ENCODE results near the gene CCDC110. TPM values are rescaled to one million over a fixed set of nuclear protein-coding genes. Genes with fewer than 3 reads are reported as not detected.

Gene CCDC110
- total and polyA plus RNA-seq, 12 donors, result 0.50 to 2.7 (median 1.5) TPM; not detected in 1

- H3K9me3 ChIP-seq (replicated peaks in 1 of 3), result no peaks in the 10 kb centered on the region
- TF ChIP-seq CTCF (IDR thresholded peaks at IDR 0.05), result no peak
- no peaks in the 10 kb centered on the region for H3K36me3 ChIP-seq (replicated peaks in 1 of 2)
- intact Hi-C loops (cut with DNase I), result no loop called here
- no peak for DNase-seq
- H3K4me1 ChIP-seq (replicated peaks in 1 of 2), result no peaks in the 10 kb centered on the region
- 44 to 46% (median 45%) methylated on average over 2 of the region's 2 CpGs for WGBS, 4 donors
- no peak overlapping the region for H3K27ac ChIP-seq
- H3K4me3 ChIP-seq, result no peak overlapping the region
- H3K27me3 ChIP-seq, result no peaks in the 10 kb centered on the region
These were observed 15.4 kb downstream of the CCDC110 start for GRCh38 chr4:185456131-185456530.

GRCh38 chr4:185445209-185445608, 26.3 kb downstream of the CCDC110 start:
- Histone ChIP-seq H3K27me3 (no peaks in the 10 kb centered on the region), H3K4me3 (no peak overlapping the region), H3K27ac (no peak overlapping the region), H3K9me3 (replicated peaks in 1 of 3) (no peaks in the 10 kb centered on the region), H3K4me1 (replicated peaks in 1 of 2) (no peaks in the 10 kb centered on the region), H3K36me3 (replicated peaks in 1 of 2) (no peaks in the 10 kb centered on the region)
- DNase-seq, result no peak
- WGBS, 4 donors, result 89 to 97% (median 91%) methylated on average over 2 of the region's 2 CpGs
- no peak for TF ChIP-seq POLR2A (IDR thresholded peaks at IDR 0.05)
- no peak for TF ChIP-seq CTCF (IDR thresholded peaks at IDR 0.05)
- intact Hi-C loops (cut with DNase I), result no loop called here

DNA sequence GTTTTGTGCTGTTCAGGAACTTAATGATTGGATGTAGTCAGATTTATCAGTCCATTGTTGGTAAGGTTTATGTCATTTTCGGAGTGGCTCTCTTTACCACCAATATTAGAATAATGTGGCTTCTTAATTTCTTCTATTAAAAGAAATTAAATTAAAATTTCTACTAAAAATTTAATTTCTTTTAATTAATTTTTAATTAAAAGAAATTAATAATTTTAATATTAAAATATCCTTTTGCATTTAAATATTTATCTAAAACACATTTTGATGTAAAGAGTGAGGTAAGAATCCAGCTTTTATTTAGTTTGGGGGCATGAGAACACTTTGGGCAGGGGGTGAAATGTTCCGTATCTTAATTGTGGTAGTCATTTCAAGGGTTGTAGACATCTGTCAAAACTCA, 30.1 kb downstream of the CCDC110 start:
- Histone ChIP-seq H3K9me3 (replicated peaks in 1 of 3) (no peaks in the 10 kb centered on the region), H3K27me3 (no peaks in the 10 kb centered on the region), H3K36me3 (replicated peaks in 1 of 2) (no peaks in the 10 kb centered on the region), H3K27ac (no peak overlapping the region), H3K4me1 (replicated peaks in 1 of 2) (no peaks in the 10 kb centered on the region), H3K4me3 (no peak overlapping the region)
- TF ChIP-seq CTCF (IDR thresholded peaks at IDR 0.05) (no peak), POLR2A (IDR thresholded peaks at IDR 0.05) (no peak)
- intact Hi-C loops (cut with DNase I), result no loop called here
- DNase-seq, result no peak
- WGBS, 4 donors, result 86 to 97% (median 94%) methylated on average over 2 of the region's 2 CpGs

GRCh38 chr4:185437809-185438208, 33.7 kb downstream of the CCDC110 start:
- H3K4me1 ChIP-seq (replicated peaks in 1 of 2), result no peaks in the 10 kb centered on the region
- no peaks in the 10 kb centered on the region for H3K27me3 ChIP-seq
- no peak for DNase-seq
- H3K9me3 ChIP-seq (replicated peaks in 1 of 3), result no peaks in the 10 kb centered on the region
- H3K4me3 ChIP-seq, result no peak overlapping the region
- H3K36me3 ChIP-seq (replicated peaks in 1 of 2), result no peaks in the 10 kb centered on the region
- intact Hi-C loops (cut with DNase I), result no loop called here
- H3K27ac ChIP-seq, result no peak overlapping the region
- TF ChIP-seq CTCF (IDR thresholded peaks at IDR 0.05) (no peak), POLR2A (IDR thresholded peaks at IDR 0.05) (no peak)

All from adrenal gland (tissue), 12 donors.